K562 (cell line): ENCODE data around the gene SF3B4. TPM values are rescaled to one million over a fixed set of nuclear protein-coding genes. Genes with fewer than 3 reads are reported as not detected.

Experiments
- ATF3 ChIP-seq, 2 experiments: fragments of 450-650 bp in 1 of 2; sonication (generic) in 1 of 2; formaldehyde crosslinking in 1 of 2; IDR thresholded peaks in 1 of 2; conservative IDR thresholded peaks in 1 of 2; 2 replicates each; pipeline versions ENCODE4 v1.6.1 to v1.8.1; 2016 to 2023; ENCODE audit warnings: mild to moderate bottlenecking in 2 of 2, moderate library complexity in 2 of 2, inconsistent platforms in 1 of 2, missing genetic modification reagents in 1 of 2
- C11orf30 ChIP-seq: fragments of 450-650 bp; IDR thresholded peaks from 2 replicates; pipeline ENCODE4 v1.6.1; 2016; ENCODE audit warnings: low read depth, mild to moderate bottlenecking
- CREM ChIP-seq: IDR thresholded peaks from 2 replicates; pipeline ENCODE4 v1.6.1; 2014; ENCODE audit warnings: antibody characterized with exemption, low read depth
- EGR1 ChIP-seq: fragments of 450-650 bp; conservative IDR thresholded peaks from 2 replicates; pipeline ENCODE4 v1.6.1; 2017; ENCODE audit warnings: mild to moderate bottlenecking
- ETV5 ChIP-seq: sonication (generic); formaldehyde crosslinking; IDR thresholded peaks from 2 replicates; pipeline ENCODE4 v1.4.0; 2020; ENCODE audit warnings: low read depth, mild to moderate bottlenecking, missing genetic modification reagents
- FOXJ2 ChIP-seq: fragments of 200-800 bp; sonication (Bioruptor generic); IDR thresholded peaks from 2 replicates; pipeline ENCODE4 v1.6.1; 2016; ENCODE audit warnings: missing genetic modification characterization, missing compliant biosample characterization
- GABPA ChIP-seq: fragments of 200-800 bp; sonication (Bioruptor generic); conservative IDR thresholded peaks from 2 replicates; pipeline ENCODE4 v1.6.1; 2016; ENCODE audit warnings: low read depth, missing genetic modification characterization, missing compliant biosample characterization
- HMGXB4 ChIP-seq: sonication (generic); formaldehyde crosslinking; IDR thresholded peaks from 2 replicates; pipeline ENCODE4 v1.8.1; 2023; ENCODE audit warnings: mild to moderate bottlenecking, missing genetic modification reagents
- MAFF ChIP-seq: IDR thresholded peaks from 2 replicates; pipeline ENCODE4 v1.6.1; 2012; ENCODE audit warnings: low read length, improper control_type of control experiment
- MAX ChIP-seq: sonication (generic); formaldehyde crosslinking; IDR thresholded peaks from 2 replicates; pipeline ENCODE4 v1.9.0; 2022; ENCODE audit warnings: mild to moderate bottlenecking, missing genetic modification reagents
- PHF8 ChIP-seq: fragments of 200-600 bp; sonication (generic); IDR thresholded peaks from 2 replicates; pipeline ENCODE4 v1.6.1; 2012; ENCODE audit warnings: mixed run types, mild to moderate bottlenecking, inconsistent platforms, low read length, moderate library complexity, borderline replicate concordance
- POLR2B ChIP-seq: fragments of 450-650 bp; IDR thresholded peaks from 2 replicates; pipeline ENCODE4 v1.6.1; 2018; ENCODE audit warnings: low read depth; ENCODE audit not compliant: partially characterized antibody
- POLR2H ChIP-seq: IDR thresholded peaks from 2 replicates; pipeline ENCODE4 v1.6.1; 2016; ENCODE audit warnings: missing genetic modification characterization, low read depth, mild to moderate bottlenecking, control low read depth, missing compliant biosample characterization, moderate library complexity
- RAD21 ChIP-seq, 2 experiments: fragments of 250-450 bp in 1 of 2; fragments of 450-650 bp in 1 of 2; sonication (Bioruptor Pico) in 1 of 2; formaldehyde crosslinking in 1 of 2; IDR thresholded peaks in 1 of 2; conservative IDR thresholded peaks in 1 of 2; 2 replicates each; pipeline versions ENCODE4 v1.4.0 to v1.8.0; 2020 to 2022; ENCODE audit warnings: mild to moderate bottlenecking in 2 of 2, moderate library complexity in 1 of 2
- RBM14 ChIP-seq: fragments of 200-400 bp; formaldehyde crosslinking; IDR thresholded peaks from 2 replicates; pipeline ENCODE4 v1.6.1; 2018; ENCODE audit warnings: low read depth, mild to moderate bottlenecking, low read length, moderate library complexity, borderline replicate concordance; ENCODE audit not compliant: insufficient read depth
- TAL1 ChIP-seq: fragments of 450-650 bp; IDR thresholded peaks from 2 replicates; pipeline ENCODE4 v1.6.1; 2016; ENCODE audit warnings: mild to moderate bottlenecking
- TBL1XR1 ChIP-seq, 2 experiments: IDR thresholded peaks; 2 replicates each; pipeline ENCODE4 v1.6.1; 2012; ENCODE audit warnings: improper control_type of control experiment in 2 of 2, low read length in 2 of 2, mild to moderate bottlenecking in 1 of 2
- THRB ChIP-seq: fragments of 450-650 bp; formaldehyde crosslinking; conservative IDR thresholded peaks from 2 replicates; pipeline ENCODE4 v1.4.0; 2022; ENCODE audit warnings: mild to moderate bottlenecking, missing genetic modification characterization
- TRIM25 ChIP-seq: fragments of 450-650 bp; IDR thresholded peaks from 2 replicates; pipeline ENCODE4 v1.7.0; 2016; ENCODE audit warnings: borderline replicate concordance
- ZNF3 ChIP-seq: fragments of 250-450 bp; sonication (Bioruptor Pico); IDR thresholded peaks from 2 replicates; pipeline ENCODE4 v1.5.0; 2021; ENCODE audit warnings: mild to moderate bottlenecking, moderate library complexity
- polyA plus RNA-seq, 8 experiments: library from polyadenylated mRNA; depleted of rRNA in 4 of 8; stranded (reverse) in 5 of 8; unstranded in 3 of 8; fragments of >200 nt; fragmentation: Nextera tagmentation in 2 of 8; fragmentation: Illumina TruSeq in 1 of 8; extraction: Ambion mirVana in 2 of 8; extraction: Trizol in 1 of 8; gene quantifications; 2 replicates each; pipeline versions ENCODE4 v1.2.1 to v1.2.3, GENCODE V29; 2011 to 2014; ENCODE audit warnings: inconsistent platforms in 1 of 8, missing spikeins in 1 of 8
- total RNA-seq, 7 experiments: library from RNA; depleted of rRNA in 6 of 7; stranded (reverse); fragments of >200 nt in 6 of 7; fragmentation: Illumina TruSeq in 2 of 7; extraction: Trizol in 2 of 7; gene quantifications; 2 replicates each; pipeline versions ENCODE4 v1.2.1 to v1.2.3, GENCODE V29; 2011 to 2021; ENCODE audit warnings: low replicate concordance in 1 of 7

The SF3B4 gene
- total and polyA plus RNA-seq, 9 of the 15 experiments (the other 6 are each of a cell fraction or from before 2014, with no cell fraction given) = 3.0 to 88.0 (median 26.1) TPM

GRCh38 chr1:149888247-149888998, 39.2 kb downstream of the SF3B4 start (continued):
- TF ChIP-seq ATF3 (IDR thresholded peaks at IDR 0.05) = no peak
- TF ChIP-seq ATF3 (CRISPR knock-in tag; conservative IDR thresholded peaks at IDR 0.05) = no peak; the same call in 1 of the 2 replicates
- peak; percentile 67 for TF ChIP-seq GABPA
- TF ChIP-seq RBM14 = no peak
- 0 out of 2 replicates have a peak, but pooled peaks have one; percentile 6 for TF ChIP-seq MAFF
- TF ChIP-seq TRIM25 = peak; percentile 65; the same call in 1 of the 2 replicates
- TF ChIP-seq TAL1 = peak; percentile 18; the same call in 1 of the 2 replicates
- TF ChIP-seq EGR1 = 0 out of 2 replicates have a peak, but pooled peaks have one; percentile 23
- TF ChIP-seq TBL1XR1 (IDR thresholded peaks at IDR 0.05; ENCODE audit: low read length in 2 of 2) = peak; percentile 56 to 82; a peak in 2 of 4 replicates
- peak; percentile 57 to 66 for TF ChIP-seq RAD21 (CRISPR knock-in tag; conservative IDR thresholded peaks at IDR 0.05 in 1 of 2, IDR thresholded peaks at IDR 0.05 in 1 of 2)
- TF ChIP-seq ZNF3 (CRISPR knock-in tag) = no peak
- peak; percentile 66 for TF ChIP-seq FOXJ2 (tag)
- TF ChIP-seq C11orf30 = peak; percentile 48
- TF ChIP-seq CREM = peak; percentile 71
- TF ChIP-seq PHF8 = peak; percentile 13; the same call in 1 of the 2 replicates
- no peak for TF ChIP-seq POLR2B
- no peak; the same call in 1 of the 2 replicates for TF ChIP-seq POLR2H (tag)
- TF ChIP-seq MAX = peak; percentile 58; the same call in 1 of the 2 replicates
- TF ChIP-seq HMGXB4 = no peak
- TF ChIP-seq ETV5 (CRISPR knock-in tag) = 0 out of 2 replicates have a peak, but pooled peaks have one; percentile 35
- 0 out of 2 replicates have a peak, but pooled peaks have one; percentile 4 for TF ChIP-seq THRB (CRISPR knock-in tag)
